SH-SY5Y (cell line): ENCODE data around the gene LRRFIP2.

Source experiments
- GATA2 ChIP-seq: IDR thresholded peaks from 2 replicates; pipeline ENCODE4 v1.6.1; 2011; ENCODE audit warnings: mild to moderate bottlenecking, low read depth, low read length
- GATA3 ChIP-seq: IDR thresholded peaks from 2 replicates; pipeline ENCODE4 v1.6.1; 2011; ENCODE audit warnings: low read depth, mild to moderate bottlenecking, low read length, moderate library complexity

GRCh38 chr3:37064747-37065146 lies 109.6 kb downstream of the LRRFIP2 start:
- no peak for TF ChIP-seq GATA3
- no peak for TF ChIP-seq GATA2
